ENCODE data around the gene ZWILCH.

DNA sequence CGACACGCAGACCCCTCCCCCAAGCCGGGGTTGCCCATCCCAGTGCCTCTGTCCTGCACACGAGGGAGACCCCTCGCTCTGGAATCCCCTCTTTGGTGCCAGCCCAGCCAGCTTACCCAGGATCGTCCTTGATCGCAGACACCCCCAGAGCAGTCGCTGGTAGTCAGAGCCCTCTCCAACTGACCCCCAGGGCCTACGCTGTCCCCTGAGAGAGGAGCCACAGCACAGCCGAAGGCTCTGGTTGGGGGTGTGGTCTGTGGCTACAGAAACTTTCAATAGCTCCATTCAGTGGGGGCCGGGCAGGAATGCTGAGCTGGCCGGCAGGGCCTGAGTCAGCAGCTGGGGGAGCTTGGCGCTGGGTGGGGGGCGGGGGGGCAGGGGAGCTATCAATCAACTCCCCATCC is 60.6 kb downstream of the ZWILCH start, which contains the start of gene LCTL:
- TF ChIP-seq POLR2AphosphoS5 (IDR thresholded peaks at IDR 0.05) (no peak), CTCF (IDR thresholded peaks at IDR 0.05) (no peak), POLR2A (IDR thresholded peaks at IDR 0.05) (no peak), EP300 (IDR thresholded peaks at IDR 0.05) (no peak)
